Immature natural killer cell (primary cell): Measurements from ENCODE around the gene PCIF1. TPM values are rescaled to one million over a fixed set of nuclear protein-coding genes. Genes with fewer than 3 reads are reported as not detected.
"Not testable (repeated sequence)": the region's sequence is repeated elsewhere in the genome, so short reads cannot be mapped to it uniquely, and the experiment has no call there.

Experiments used
- DNase-seq, 3 donors: peaks; one replicate each; pipeline ENCODE4 v3.0.0; 2022; ENCODE audit warnings: mixed read lengths in 1 of 3
- H3K27ac Mint-ChIP-seq, 6 donors: one replicate each; pipeline ENCODE4 v1.8.0; 2020; ENCODE audit warnings: mixed read lengths in 6 of 6, mild to moderate bottlenecking in 5 of 6, inconsistent platforms in 4 of 6, moderate library complexity in 3 of 6
- H3K27me3 Mint-ChIP-seq, 3 donors: one replicate each; pipeline ENCODE4 v1.8.0; 2020 to 2021; ENCODE audit warnings: low read depth in 3 of 3, mild to moderate bottlenecking in 3 of 3, mixed read lengths in 3 of 3, moderate library complexity in 3 of 3, inconsistent platforms in 1 of 3
- H3K36me3 Mint-ChIP-seq, 3 donors: one replicate each; pipeline ENCODE4 v1.8.0; 2020; ENCODE audit warnings: mixed read lengths in 3 of 3, inconsistent platforms in 2 of 3, mild to moderate bottlenecking in 2 of 3
- H3K4me1 Mint-ChIP-seq, 2 donors: one replicate each; pipeline ENCODE4 v1.8.0; 2020; ENCODE audit warnings: inconsistent platforms in 2 of 2, mild to moderate bottlenecking in 2 of 2, mixed read lengths in 2 of 2, moderate library complexity in 1 of 2
- H3K4me3 Mint-ChIP-seq, 5 donors: one replicate each; pipeline ENCODE4 v1.8.0; 2020; ENCODE audit warnings: mild to moderate bottlenecking in 5 of 5, mixed read lengths in 5 of 5, inconsistent platforms in 3 of 5, moderate library complexity in 3 of 5
- H3K9me3 Mint-ChIP-seq, 6 donors: one replicate each; pipeline ENCODE4 v1.8.0; 2020; ENCODE audit warnings: mild to moderate bottlenecking in 6 of 6, mixed read lengths in 6 of 6, inconsistent platforms in 4 of 6, moderate library complexity in 3 of 6
- polyA plus RNA-seq, 3 donors: library from polyadenylated mRNA; unstranded; fragments of 300-500 nt; fragmentation: Illumina TruSeq; gene quantifications; one replicate each; pipeline ENCODE4 v1.2.3, GENCODE V29; 2021

PCIF1 gene
- polyA plus RNA-seq, 3 donors from 2014 or later = 78.4 to 93.4 (median 83.0) TPM

GRCh38 chr20:45896641-45897161, 37.8 kb upstream of the PCIF1 start:
- H3K27me3 Mint-ChIP-seq = peaks cover 0 to 3% (median 2%) of the 10 kb centered on the region in 3 donors
- peaks cover 15 to 16% of the 10 kb centered on the region in 2 donors for H3K4me1 Mint-ChIP-seq
- no peak overlapping the region for H3K27ac Mint-ChIP-seq
- no peak for DNase-seq
- H3K9me3 Mint-ChIP-seq = no peaks in the 10 kb centered on the region
- H3K4me3 Mint-ChIP-seq = no peak overlapping the region
- H3K36me3 Mint-ChIP-seq = peaks cover 5 to 24% (median 12%) of the 10 kb centered on the region in 3 donors

- H3K27ac Mint-ChIP-seq = no peak overlapping the region
- no peak overlapping the region for H3K4me3 Mint-ChIP-seq
- DNase-seq = no peak
These were observed 37.2 kb upstream of the PCIF1 start for GRCh38 chr20:45897289-45897688.

GRCh38 chr20:45897692-45898091, 36.8 kb upstream of the PCIF1 start:
- Mint-ChIP-seq H3K27ac (no peak overlapping the region), H3K4me3 (no peak overlapping the region), H3K36me3 (peaks cover 5 to 24% (median 12%) of the 10 kb centered on the region in 3 donors), H3K4me1 (peaks cover 7% of the 10 kb centered on the region in 2 donors), H3K27me3 (peaks cover 0 to 2% (median 2%) of the 10 kb centered on the region in 3 donors), H3K9me3 (no peaks in the 10 kb centered on the region)
- no peak for DNase-seq

More at GRCh38 chr20:45897289-45897688, 37.2 kb upstream of the PCIF1 start:
- Mint-ChIP-seq H3K9me3 (no peaks in the 10 kb centered on the region), H3K4me1 (peaks cover 11% of the 10 kb centered on the region in 2 donors), H3K27me3 (peaks cover 0 to 3% (median 2%) of the 10 kb centered on the region in 3 donors), H3K36me3 (peaks cover 5 to 24% (median 12%) of the 10 kb centered on the region in 3 donors)

GRCh38 chr20:45898285-45898684, 36.2 kb upstream of the PCIF1 start:
- no peak for DNase-seq
- Mint-ChIP-seq H3K9me3 (no peaks in the 10 kb centered on the region), H3K4me3 (no peak overlapping the region), H3K4me1 (peaks cover 1 to 3% of the 10 kb centered on the region in 2 donors), H3K27ac (no peak overlapping the region), H3K27me3 (peaks cover 0 to 2% (median 2%) of the 10 kb centered on the region in 3 donors), H3K36me3 (peaks cover 5 to 24% (median 12%) of the 10 kb centered on the region in 3 donors)

- Mint-ChIP-seq H3K9me3 (no peaks in the 10 kb centered on the region), H3K27me3 (peaks cover 0 to 4% (median 2%) of the 10 kb centered on the region in 3 donors), H3K4me1 (no peaks in the 10 kb centered on the region), H3K4me3 (no peak overlapping the region), H3K36me3 (peaks cover under 1 to 19% (median 8%) of the 10 kb centered on the region in 3 donors), H3K27ac (no peak overlapping the region)
- no peak for DNase-seq
These were observed 35.2 kb upstream of the PCIF1 start for GRCh38 chr20:45899046-45899835.

GRCh38 chr20:45901332-45901731, 33.2 kb upstream of the PCIF1 start:
- not testable (repeated sequence) for H3K27ac Mint-ChIP-seq, H3K9me3 Mint-ChIP-seq, H3K4me1 Mint-ChIP-seq, DNase-seq, H3K27me3 Mint-ChIP-seq, H3K4me3 Mint-ChIP-seq
- peaks cover 0 to 17% (median 13%) of the 10 kb centered on the region in 3 donors for H3K36me3 Mint-ChIP-seq

- Mint-ChIP-seq H3K27me3 (peaks cover 0 to 4% (median 2%) of the 10 kb centered on the region in 3 donors), H3K4me1 (no peaks in the 10 kb centered on the region), H3K27ac (no peak overlapping the region), H3K9me3 (no peaks in the 10 kb centered on the region), H3K4me3 (no peak overlapping the region), H3K36me3 (peaks cover 0 to 13% (median 12%) of the 10 kb centered on the region in 3 donors)
- no peak for DNase-seq
These were observed 32.2 kb upstream of the PCIF1 start for GRCh38 chr20:45902199-45902701.

- Mint-ChIP-seq H3K27ac (no peak overlapping the region), H3K27me3 (peaks cover 0 to 6% (median 2%) of the 10 kb centered on the region in 3 donors), H3K36me3 (peaks cover 0 to 7% (median 0%) of the 10 kb centered on the region in 3 donors), H3K9me3 (no peaks in the 10 kb centered on the region), H3K4me1 (no peaks in the 10 kb centered on the region), H3K4me3 (no peak overlapping the region)
- no peak for DNase-seq
These were observed 29.6 kb upstream of the PCIF1 start for GRCh38 chr20:45904583-45905504.

- Mint-ChIP-seq H3K9me3 (no peaks in the 10 kb centered on the region), H3K27ac (no peak overlapping the region), H3K36me3 (peaks cover 0 to 7% (median 0%) of the 10 kb centered on the region in 3 donors), H3K4me1 (peaks cover 1 to 3% of the 10 kb centered on the region in 2 donors), H3K27me3 (peaks cover 0 to 7% (median 4%) of the 10 kb centered on the region in 3 donors), H3K4me3 (no peak overlapping the region)
- no peak for DNase-seq
These were observed 28.9 kb upstream of the PCIF1 start for GRCh38 chr20:45905505-45906079.

- no peaks in the 10 kb centered on the region for H3K9me3 Mint-ChIP-seq
- H3K36me3 Mint-ChIP-seq = peaks cover 0 to 7% (median 0%) of the 10 kb centered on the region in 3 donors
- DNase-seq = no peak
- peak overlapping the region in 2 of 6 donors; percentile 5 to 60 for H3K27ac Mint-ChIP-seq
- H3K27me3 Mint-ChIP-seq = peaks cover 0 to 12% (median 6%) of the 10 kb centered on the region in 3 donors
- H3K4me3 Mint-ChIP-seq = no peak overlapping the region
- peaks cover 12 to 16% of the 10 kb centered on the region in 2 donors for H3K4me1 Mint-ChIP-seq
These were observed 27.1 kb upstream of the PCIF1 start for GRCh38 chr20:45907219-45907948.

GRCh38 chr20:45908084-45908483, 26.4 kb upstream of the PCIF1 start:
- H3K4me3 Mint-ChIP-seq = no peak overlapping the region

GRCh38 chr20:45909336-45909808, 25.1 kb upstream of the PCIF1 start:
- no peak overlapping the region for H3K4me3 Mint-ChIP-seq
- H3K9me3 Mint-ChIP-seq = no peaks in the 10 kb centered on the region
- H3K27me3 Mint-ChIP-seq = peaks cover 0 to 10% (median 6%) of the 10 kb centered on the region in 3 donors
- peaks cover 13 to 16% of the 10 kb centered on the region in 2 donors for H3K4me1 Mint-ChIP-seq
- H3K36me3 Mint-ChIP-seq = peaks cover 0 to 7% (median 0%) of the 10 kb centered on the region in 3 donors
- peak overlapping the region in 1 of 6 donors; percentile 53 for H3K27ac Mint-ChIP-seq
- no peak for DNase-seq

More at GRCh38 chr20:45908084-45908483, 26.4 kb upstream of the PCIF1 start:
- H3K27ac Mint-ChIP-seq = peak overlapping the region in 2 of 6 donors; percentile 5 to 28
- H3K36me3 Mint-ChIP-seq = peaks cover 0 to 7% (median 0%) of the 10 kb centered on the region in 3 donors
- peaks cover 13 to 16% of the 10 kb centered on the region in 2 donors for H3K4me1 Mint-ChIP-seq
- H3K9me3 Mint-ChIP-seq = no peaks in the 10 kb centered on the region
- no peak for DNase-seq
- peaks cover 0 to 10% (median 6%) of the 10 kb centered on the region in 3 donors for H3K27me3 Mint-ChIP-seq
